Neural cell (in vitro differentiated cells): ENCODE measurements around the gene WIPF2. TPM values are rescaled to one million over a fixed set of nuclear protein-coding genes. Genes with fewer than 3 reads are reported as not detected.

Source experiments
- H2AFZ ChIP-seq: fragments of 200-600, 300-800 bp; sonication (generic), shearing (Covaris generic); 2 replicates; pipeline ENCODE4 v1.6.0; 2014; ENCODE audit warnings: low read depth, mild to moderate bottlenecking, antibody characterized with exemption, low read length, moderate library complexity
- H3F3A ChIP-seq: fragments of 200-600 bp; shearing (Covaris generic); 2 replicates; pipeline ENCODE4 v1.6.1; 2016; ENCODE audit warnings: mild to moderate bottlenecking, moderate library complexity, mixed read lengths, antibody characterized with exemption, low read length; ENCODE audit not compliant: insufficient read depth, poor library complexity, severe bottlenecking
- H3K27ac ChIP-seq: fragments of 200-600, 300-800 bp; sonication (generic), shearing (Covaris generic); 2 replicates; pipeline ENCODE4 v1.5.1; 2014; ENCODE audit warnings: mild to moderate bottlenecking, low read length, moderate library complexity
- H3K27me3 ChIP-seq: fragments of 300-800, 200-600 bp; sonication (generic), shearing (Covaris generic); 2 replicates; pipeline ENCODE4 v1.6.0; 2014; ENCODE audit warnings: mild to moderate bottlenecking, low read depth, low read length, moderate library complexity; ENCODE audit not compliant: insufficient read depth
- H3K36me3 ChIP-seq: fragments of 300-800, 200-600 bp; sonication (generic), shearing (Covaris generic); 2 replicates; pipeline ENCODE4 v1.5.1; 2014; ENCODE audit warnings: mild to moderate bottlenecking, antibody characterized with exemption, low read length, moderate library complexity; ENCODE audit not compliant: insufficient read depth
- H3K4me2 ChIP-seq: fragments of 300-800, 200-600 bp; sonication (generic), shearing (Covaris generic); 2 replicates; pipeline ENCODE4 v1.6.0; 2014; ENCODE audit warnings: mild to moderate bottlenecking, low read length
- H3K4me3 ChIP-seq: fragments of 300-800, 200-600 bp; sonication (generic), shearing (Covaris generic); 2 replicates; pipeline ENCODE4 v1.5.1; 2014; ENCODE audit warnings: mild to moderate bottlenecking, low read length, moderate library complexity
- H3K79me2 ChIP-seq: fragments of 200-600 bp; shearing (Covaris generic); replicated peaks from 2 replicates; pipeline ENCODE4 v1.6.0; 2014; ENCODE audit warnings: mild to moderate bottlenecking, low read length, moderate library complexity; ENCODE audit not compliant: insufficient read depth
- H3K9ac ChIP-seq: fragments of 300-800, 200-600 bp; sonication (generic), shearing (Covaris generic); 2 replicates; pipeline ENCODE4 v1.6.1; 2016; ENCODE audit warnings: mild to moderate bottlenecking, low read length, mixed read lengths
- H3K9me2 ChIP-seq: fragments of 200-600 bp; shearing (Covaris generic); 2 replicates; pipeline ENCODE4 v1.6.1; 2016; ENCODE audit warnings: mild to moderate bottlenecking, low read length, mixed read lengths; ENCODE audit not compliant: insufficient read depth
- H3K9me3 ChIP-seq: fragments of 200-600, 300-800 bp; sonication (generic), shearing (Covaris generic); 2 replicates; pipeline ENCODE4 v1.6.1; 2016; ENCODE audit warnings: mild to moderate bottlenecking, mixed run types, low read length, moderate library complexity, mixed read lengths
- H4K20me1 ChIP-seq: fragments of 200-600 bp; shearing (Covaris generic); 2 replicates; pipeline ENCODE4 v1.6.1; 2016; ENCODE audit warnings: mild to moderate bottlenecking, mixed run types; ENCODE audit not compliant: insufficient read depth
- CTCF ChIP-seq: fragments of 450-650 bp; IDR thresholded peaks from 2 replicates; pipeline ENCODE4 v1.5.1; 2014; ENCODE audit warnings: antibody characterized with exemption, mild to moderate bottlenecking, moderate library complexity; ENCODE audit not compliant: poor library complexity, severe bottlenecking
- EP300 ChIP-seq: fragments of 450-650 bp; conservative IDR thresholded peaks from 2 replicates; pipeline ENCODE4 v1.6.1; 2014; ENCODE audit warnings: antibody characterized with exemption, mild to moderate bottlenecking, moderate library complexity; ENCODE audit not compliant: poor library complexity, severe bottlenecking
- EZH2 ChIP-seq: fragments of 200-600, 300-800 bp; shearing (Covaris generic), sonication (generic); IDR thresholded peaks from 2 replicates; pipeline ENCODE4 v1.6.1; 2014; ENCODE audit warnings: antibody characterized with exemption, low read length, borderline replicate concordance, mild to moderate bottlenecking; ENCODE audit not compliant: insufficient read depth, poor library complexity, severe bottlenecking
- MXI1 ChIP-seq: fragments of 450-650 bp; conservative IDR thresholded peaks from 2 replicates; pipeline ENCODE4 v1.6.1; 2014; ENCODE audit warnings: antibody characterized with exemption, mild to moderate bottlenecking; ENCODE audit not compliant: poor library complexity, severe bottlenecking
- POLR2AphosphoS5 ChIP-seq: IDR thresholded peaks from 2 replicates; pipeline ENCODE4 v1.6.1; 2012
- RAD21 ChIP-seq: fragments of 450-650 bp; conservative IDR thresholded peaks from 2 replicates; pipeline ENCODE4 v1.6.1; 2014; ENCODE audit warnings: antibody characterized with exemption, mild to moderate bottlenecking, moderate library complexity
- REST ChIP-seq: IDR thresholded peaks from 2 replicates; pipeline ENCODE4 v1.6.1; 2012; ENCODE audit warnings: borderline replicate concordance
- SMC3 ChIP-seq: fragments of 450-650 bp; conservative IDR thresholded peaks from 2 replicates; pipeline ENCODE4 v1.6.1; 2014; ENCODE audit warnings: antibody characterized with exemption, mild to moderate bottlenecking, moderate library complexity; ENCODE audit not compliant: poor library complexity
- TAF1 ChIP-seq: IDR thresholded peaks from 2 replicates; pipeline ENCODE4 v1.6.1; 2012; ENCODE audit warnings: low read depth
- polyA plus RNA-seq: library from polyadenylated mRNA; depleted of rRNA; stranded (reverse); fragments of >200 nt; gene quantifications from 2 replicates; pipeline ENCODE4 v1.2.3, GENCODE V29; 2014

WIPF2 gene
- polyA plus RNA-seq, 1 donor from 2014 or later: 11.5 TPM

DNA sequence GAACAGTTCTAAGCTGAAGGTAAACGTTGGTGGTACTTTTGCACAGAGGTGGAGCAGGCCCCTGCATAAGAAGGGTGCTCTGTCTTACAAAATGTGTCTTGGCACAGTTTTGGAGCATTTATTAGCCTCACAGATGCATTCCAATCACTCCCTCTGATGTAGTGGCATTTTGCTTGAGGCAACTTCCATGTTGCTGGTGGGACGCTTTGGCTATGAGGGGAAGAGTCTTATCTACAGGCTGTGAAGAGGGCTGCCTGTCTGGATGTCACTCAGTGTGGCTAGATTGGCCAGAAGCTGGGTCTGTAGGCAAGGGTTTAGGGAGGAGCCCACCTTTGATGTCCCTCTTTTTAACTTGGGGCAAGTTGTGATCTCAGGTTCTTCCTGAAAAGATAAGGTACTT lies 87.3 kb downstream of the WIPF2 start:
- H3K4me3 ChIP-seq: no peak overlapping the region
- H3K9me2 ChIP-seq: no peaks in the 10 kb centered on the region
- H2AFZ ChIP-seq: no peak overlapping the region
- H3K4me2 ChIP-seq: no peak overlapping the region
- no peaks in the 10 kb centered on the region for H3K27me3 ChIP-seq
- H3K27ac ChIP-seq: no peak overlapping the region
- H3K9me3 ChIP-seq: no peaks in the 10 kb centered on the region
- H3K9ac ChIP-seq: no peak overlapping the region
- no peaks in the 10 kb centered on the region for H3K79me2 ChIP-seq
- no peaks in the 10 kb centered on the region for H3K36me3 ChIP-seq
- no peaks in the 10 kb centered on the region for H3F3A ChIP-seq
- no peaks in the 10 kb centered on the region for H4K20me1 ChIP-seq
- TF ChIP-seq SMC3: no peak
- TF ChIP-seq REST: no peak
- TF ChIP-seq MXI1: no peak
- no peak for TF ChIP-seq CTCF
- TF ChIP-seq EZH2: no peak
- TF ChIP-seq TAF1: no peak
- no peak for TF ChIP-seq POLR2AphosphoS5
- TF ChIP-seq EP300: no peak
- TF ChIP-seq RAD21: no peak

- no peaks in the 10 kb centered on the region for H4K20me1 ChIP-seq
- no peaks in the 10 kb centered on the region for H3K27me3 ChIP-seq
- H3K4me2 ChIP-seq: no peak overlapping the region
- H3K9ac ChIP-seq: peak overlapping the region; percentile 25
- no peaks in the 10 kb centered on the region for H3K36me3 ChIP-seq
- H2AFZ ChIP-seq: no peak overlapping the region
- TF ChIP-seq TAF1 (no peak), POLR2AphosphoS5 (no peak), RAD21 (no peak), EP300 (no peak), EZH2 (no peak), REST (no peak), MXI1 (no peak), CTCF (no peak), SMC3 (no peak)
- no peaks in the 10 kb centered on the region for H3K9me3 ChIP-seq
- no peaks in the 10 kb centered on the region for H3K79me2 ChIP-seq
- H3K27ac ChIP-seq: no peak overlapping the region
- no peaks in the 10 kb centered on the region for H3K9me2 ChIP-seq
- no peak overlapping the region for H3K4me3 ChIP-seq
- H3F3A ChIP-seq: no peaks in the 10 kb centered on the region
Observed at GRCh38 chr17:40307001-40307730, 88.1 kb downstream of the WIPF2 start.
